GM21737 (cell line): Measurements from ENCODE around the gene RPSA.
"Not testable (repeated sequence)": the region's sequence is repeated elsewhere in the genome, so short reads cannot be mapped to it uniquely, and the experiment has no call there.

Source experiments
- ATAC-seq: cut with Tn5 transposase; IDR thresholded peaks from one replicate; pipeline ENCODE4 v1.9.1; 2021; ENCODE audit warnings: mild to moderate bottlenecking, moderate library complexity; ENCODE audit not compliant: unreplicated experiment

Gene RPSA

GRCh38 chr3:39453134-39453533, 46.6 kb downstream of the RPSA start:
- ATAC-seq: peak; percentile 69

- not testable (repeated sequence) for ATAC-seq
Observed at GRCh38 chr3:39453872-39454271, 47.4 kb downstream of the RPSA start.

GRCh38 chr3:39454591-39455217, 48.2 kb downstream of the RPSA start:
- ATAC-seq: no peak

GRCh38 chr3:39456159-39456558, 49.6 kb downstream of the RPSA start:
- no peak for ATAC-seq

- ATAC-seq: no peak
Observed at GRCh38 chr3:39457361-39457760, 50.8 kb downstream of the RPSA start.

GRCh38 chr3:39458579-39458978, 52.1 kb downstream of the RPSA start:
- not testable (repeated sequence) for ATAC-seq

- ATAC-seq: no peak
Observed at GRCh38 chr3:39460677-39461076, 54.2 kb downstream of the RPSA start.
